Upper lobe of left lung (tissue), 6 donors: ENCODE data around the gene MCAM. TPM values are rescaled to one million over a fixed set of nuclear protein-coding genes. Genes with fewer than 3 reads are reported as not detected.
A peak's percentile ranks its signal among the peaks of the same experiment; 100 is the strongest.

Experiments used
- ATAC-seq, 2 donors: fragments of 200-7000 bp; cut with Tn5 transposase; one replicate each; pipeline ENCODE4 v1.9.1; 2022; ENCODE audit warnings: mild to moderate bottlenecking in 2 of 2, moderate library complexity in 2 of 2; ENCODE audit not compliant: low FRiP score in 2 of 2
- DNase-seq, 2 donors: peaks; one replicate each; pipeline ENCODE4 v3.0.0-alpha.2; 2019 to 2020
- H3K27ac ChIP-seq, 4 donors: fragments of 200-600 bp; sonication (generic); one replicate each; pipeline ENCODE4 v1.5.1; 2016 to 2019
- H3K27me3 ChIP-seq, 4 donors: fragments of 200-600 bp; sonication (generic); one replicate each; pipeline ENCODE4 v1.5.1; 2017 to 2019
- H3K36me3 ChIP-seq, 4 donors: fragments of 200-600 bp; sonication (generic); one replicate each; pipeline ENCODE4 v1.5.1; 2016 to 2019
- H3K4me1 ChIP-seq, 4 donors: fragments of 200-600 bp; sonication (generic); one replicate each; pipeline ENCODE4 v1.5.1; 2018 to 2019
- H3K4me3 ChIP-seq, 4 donors: fragments of 200-600 bp; sonication (generic); one replicate each; pipeline ENCODE4 v1.5.1; 2017 to 2019; ENCODE audit warnings: mild to moderate bottlenecking in 2 of 4, moderate library complexity in 1 of 4
- H3K9me3 ChIP-seq, 4 donors: fragments of 200-600 bp; sonication (generic); one replicate each; pipeline ENCODE4 v1.5.1; 2018 to 2019
- CTCF ChIP-seq, 6 experiments: fragments of 450-650 bp in 4 of 6; fragments of 200-600 bp in 2 of 6; sonication (generic) in 2 of 6; IDR thresholded peaks; one replicate each; pipeline ENCODE4 v1.5.1; 2016 to 2019; ENCODE audit warnings: antibody characterized with exemption in 6 of 6
- EP300 ChIP-seq, 4 donors: sonication (generic); formaldehyde crosslinking; IDR thresholded peaks; one replicate each; pipeline ENCODE4 v1.5.1; 2017; ENCODE audit warnings: antibody characterized with exemption in 4 of 4, control low read depth in 2 of 4
- POLR2A ChIP-seq, 4 donors: fragments of 450-650 bp; IDR thresholded peaks; one replicate each; pipeline ENCODE4 v1.5.1; 2016 to 2017; ENCODE audit warnings: antibody characterized with exemption in 4 of 4, mild to moderate bottlenecking in 2 of 4
- POLR2AphosphoS5 ChIP-seq, 2 donors: sonication (generic); formaldehyde crosslinking; IDR thresholded peaks; one replicate each; pipeline ENCODE4 v1.5.1; 2017; ENCODE audit warnings: antibody characterized with exemption in 2 of 2
- WGBS, 2 donors: methylation state at CpG; one replicate each; pipeline ENCODE4 v1.1.5; 2017 to 2018; 5-methylcytosine and 5-hydroxymethylcytosine counted together
- total RNA-seq, 6 donors: library from RNA; depleted of rRNA in 4 of 6; stranded (reverse); fragments of >200 nt in 4 of 6; gene quantifications; one replicate each; pipeline versions ENCODE4 v1.1.0 to v1.2.1, GENCODE V29; 2016 to 2021
- donor health status: DM: no; HTN: no; CAD: no; lungs with moderate emphysema.
- donor health status: DM: no; HTN: yes; CAD: no; lungs with severe emphysema.

The MCAM gene
- total RNA-seq, 6 donors from 2014 or later = 39.8 to 222 (median 76.5) TPM

- Histone ChIP-seq H3K4me3 (no peak overlapping the region), H3K4me1 (peaks cover under 1 to 10% (median 4%) of the 10 kb centered on the region in 4 donors), H3K27ac (peak overlapping the region in 2 of 4 donors; percentile 20 to 38), H3K36me3 (peaks cover 0 to 76% (median 9%) of the 10 kb centered on the region in 4 donors), H3K9me3 (no peaks in the 10 kb centered on the region), H3K27me3 (peaks cover 0 to 3% (median under 1%) of the 10 kb centered on the region in 4 donors)
- 79 to 81% methylated on average over 17 of the region's 17 CpGs for WGBS, 2 donors
- ATAC-seq (no peak), DNase-seq (no peak)
- no peak for TF ChIP-seq CTCF (IDR thresholded peaks at IDR 0.05)
- no peak for TF ChIP-seq POLR2AphosphoS5 (IDR thresholded peaks at IDR 0.05)
- no peak for TF ChIP-seq POLR2A (IDR thresholded peaks at IDR 0.05)
- TF ChIP-seq EP300 (IDR thresholded peaks at IDR 0.05) = no peak
Measured at GRCh38 chr11:119309953-119310681, 6.8 kb downstream of the MCAM start.

- Histone ChIP-seq H3K36me3 (peaks cover 0 to 74% (median 9%) of the 10 kb centered on the region in 4 donors), H3K9me3 (no peaks in the 10 kb centered on the region), H3K27me3 (no peaks in the 10 kb centered on the region), H3K4me1 (peaks cover 0 to 6% (median 0%) of the 10 kb centered on the region in 4 donors), H3K27ac (peak overlapping the region in 1 of 4 donors; percentile 20), H3K4me3 (no peak overlapping the region)
- no peak for ATAC-seq
- TF ChIP-seq POLR2A (IDR thresholded peaks at IDR 0.05) (no peak), POLR2AphosphoS5 (IDR thresholded peaks at IDR 0.05) (no peak), CTCF (IDR thresholded peaks at IDR 0.05) (no peak), EP300 (IDR thresholded peaks at IDR 0.05) (no peak)
- DNase-seq = peak in 1 of 2 donors; percentile 27
- 89 to 94% methylated on average over 6 to 11 of the region's 11 CpGs for WGBS, 2 donors
Measured at GRCh38 chr11:119309411-119309810, 7.5 kb downstream of the MCAM start.

GRCh38 chr11:119307974-119308373 lies 9.0 kb downstream of the MCAM start:
- 69 to 79% methylated on average over 5 of the region's 5 CpGs for WGBS, 2 donors
- ATAC-seq (no peak), DNase-seq (no peak)

GRCh38 chr11:119307219-119307618 lies 9.7 kb downstream of the MCAM start:
- DNase-seq = no peak
- H3K27ac ChIP-seq = peak overlapping the region in 2 of 4 donors; percentile 7 to 15

More at GRCh38 chr11:119307974-119308373, 9.0 kb downstream of the MCAM start:
- peaks cover 0 to 76% (median 22%) of the 10 kb centered on the region in 4 donors for H3K36me3 ChIP-seq
- no peak overlapping the region for H3K4me3 ChIP-seq
- H3K27ac ChIP-seq = no peak overlapping the region
- H3K4me1 ChIP-seq = peaks cover 0 to 6% (median 0%) of the 10 kb centered on the region in 4 donors
- no peak for TF ChIP-seq CTCF (IDR thresholded peaks at IDR 0.05)
- TF ChIP-seq POLR2A (IDR thresholded peaks at IDR 0.05) = no peak
- TF ChIP-seq POLR2AphosphoS5 (IDR thresholded peaks at IDR 0.05) = no peak
- TF ChIP-seq EP300 (IDR thresholded peaks at IDR 0.05) = no peak
- no peaks in the 10 kb centered on the region for H3K27me3 ChIP-seq
- H3K9me3 ChIP-seq = no peaks in the 10 kb centered on the region

More at GRCh38 chr11:119307219-119307618, 9.7 kb downstream of the MCAM start:
- WGBS, 2 donors = 88 to 100% methylated on average over 1 of the region's 1 CpG
- Histone ChIP-seq H3K9me3 (no peaks in the 10 kb centered on the region), H3K4me3 (no peak overlapping the region), H3K36me3 (peaks cover 2 to 76% (median 30%) of the 10 kb centered on the region in 4 donors), H3K27me3 (no peaks in the 10 kb centered on the region), H3K4me1 (peaks cover 0 to 6% (median 0%) of the 10 kb centered on the region in 4 donors)
- no peak for ATAC-seq
- TF ChIP-seq EP300 (IDR thresholded peaks at IDR 0.05) (no peak), CTCF (IDR thresholded peaks at IDR 0.05) (no peak), POLR2A (IDR thresholded peaks at IDR 0.05) (no peak)
